Measurements from ENCODE around the gene GCN1. TPM values are rescaled to one million over a fixed set of nuclear protein-coding genes. Genes with fewer than 3 reads are reported as not detected.

GCN1 gene
- total RNA-seq, 1 donor from 2014 or later, result 36.0 TPM

DNA sequence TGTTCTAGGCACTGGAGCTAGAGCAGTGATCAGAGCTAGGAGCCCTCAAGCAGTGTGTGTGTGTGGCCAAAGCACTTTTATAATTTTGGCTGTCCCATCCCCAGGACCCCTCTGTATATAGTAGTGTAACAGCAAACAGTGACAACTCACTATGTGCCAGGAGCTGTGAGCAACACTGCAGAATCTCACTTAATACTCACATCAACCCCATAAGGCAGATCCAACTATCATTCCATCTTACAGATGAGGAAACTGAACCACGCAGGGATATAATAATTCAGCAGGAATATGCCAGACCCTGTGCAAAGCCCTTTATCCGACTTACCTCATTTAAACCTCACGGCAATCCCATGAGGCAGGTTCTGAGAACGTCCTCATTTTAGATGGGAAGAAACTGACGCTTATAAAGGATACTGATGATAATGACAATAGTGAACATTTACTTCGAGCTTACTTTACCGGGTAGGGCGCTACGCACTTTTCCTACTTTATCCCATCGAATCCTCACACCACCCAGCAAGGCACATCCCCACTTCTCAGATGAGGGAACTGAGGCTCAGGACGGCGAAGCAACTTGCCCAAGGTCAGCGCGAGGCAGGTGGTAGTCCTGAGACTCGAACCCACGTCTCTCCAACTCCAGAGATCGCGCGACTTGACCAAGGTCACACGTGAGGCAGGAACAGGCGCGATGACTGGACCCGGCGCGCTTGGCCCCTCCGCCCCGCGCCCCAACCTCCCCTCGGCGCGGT lies 78.6 kb downstream of the GCN1 start:
- no peaks in the 10 kb centered on the region for H3K27me3 ChIP-seq (ENCODE audit: low read depth)
- intact Hi-C loops (cut with micrococcal nuclease), result no loop called here
- H3K36me3 ChIP-seq, result peaks cover 8% of the 10 kb centered on the region
- H3K9me3 ChIP-seq (replicated peaks), result no peaks in the 10 kb centered on the region
- TF ChIP-seq, protein P1, sequence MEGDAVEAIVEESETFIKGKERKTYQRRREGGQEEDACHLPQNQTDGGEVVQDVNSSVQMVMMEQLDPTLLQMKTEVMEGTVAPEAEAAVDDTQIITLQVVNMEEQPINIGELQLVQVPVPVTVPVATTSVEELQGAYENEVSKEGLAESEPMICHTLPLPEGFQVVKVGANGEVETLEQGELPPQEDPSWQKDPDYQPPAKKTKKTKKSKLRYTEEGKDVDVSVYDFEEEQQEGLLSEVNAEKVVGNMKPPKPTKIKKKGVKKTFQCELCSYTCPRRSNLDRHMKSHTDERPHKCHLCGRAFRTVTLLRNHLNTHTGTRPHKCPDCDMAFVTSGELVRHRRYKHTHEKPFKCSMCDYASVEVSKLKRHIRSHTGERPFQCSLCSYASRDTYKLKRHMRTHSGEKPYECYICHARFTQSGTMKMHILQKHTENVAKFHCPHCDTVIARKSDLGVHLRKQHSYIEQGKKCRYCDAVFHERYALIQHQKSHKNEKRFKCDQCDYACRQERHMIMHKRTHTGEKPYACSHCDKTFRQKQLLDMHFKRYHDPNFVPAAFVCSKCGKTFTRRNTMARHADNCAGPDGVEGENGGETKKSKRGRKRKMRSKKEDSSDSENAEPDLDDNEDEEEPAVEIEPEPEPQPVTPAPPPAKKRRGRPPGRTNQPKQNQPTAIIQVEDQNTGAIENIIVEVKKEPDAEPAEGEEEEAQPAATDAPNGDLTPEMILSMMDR (IDR thresholded peaks at IDR 0.05; ENCODE audit: borderline replicate concordance), result no peak
- H3K27ac ChIP-seq (replicated peaks), result peak overlapping the region; percentile 97
- DNase-seq, result peak; percentile 30
- peak overlapping the region; percentile 73 for H3K4me3 ChIP-seq
- peaks cover 70% of the 10 kb centered on the region for H3K4me1 ChIP-seq

DNA sequence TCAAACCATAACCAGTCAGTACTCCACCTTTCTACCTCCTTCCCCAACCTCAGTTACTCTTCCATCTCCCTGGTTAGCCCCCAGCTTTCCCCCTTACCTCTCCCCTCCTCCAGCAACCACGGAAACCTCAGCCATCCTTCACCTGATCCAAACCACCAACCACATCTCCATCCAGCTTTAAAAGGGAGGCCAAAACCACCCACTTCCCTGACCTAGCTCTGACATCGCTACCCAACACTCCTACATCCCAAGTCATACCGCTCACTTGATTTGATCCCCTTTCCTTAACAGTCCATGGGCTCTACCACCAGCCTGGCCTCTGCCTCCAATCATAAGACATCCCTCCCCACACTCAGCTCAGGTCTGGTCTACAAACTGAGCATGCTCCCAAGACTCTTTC lies 79.4 kb downstream of the GCN1 start:
- DNase-seq, result no peak
- no peaks in the 10 kb centered on the region for H3K27me3 ChIP-seq (ENCODE audit: low read depth)
- peaks cover 8% of the 10 kb centered on the region for H3K36me3 ChIP-seq
- TF ChIP-seq, protein P1 (IDR thresholded peaks at IDR 0.05; ENCODE audit: borderline replicate concordance), result no peak
- peaks cover 78% of the 10 kb centered on the region for H3K4me1 ChIP-seq
- H3K27ac ChIP-seq (replicated peaks), result peak overlapping the region; percentile 97
- peak overlapping the region; percentile 73 for H3K4me3 ChIP-seq
- intact Hi-C loops (cut with micrococcal nuclease), result no loop called here
- no peaks in the 10 kb centered on the region for H3K9me3 ChIP-seq (replicated peaks)

DNA sequence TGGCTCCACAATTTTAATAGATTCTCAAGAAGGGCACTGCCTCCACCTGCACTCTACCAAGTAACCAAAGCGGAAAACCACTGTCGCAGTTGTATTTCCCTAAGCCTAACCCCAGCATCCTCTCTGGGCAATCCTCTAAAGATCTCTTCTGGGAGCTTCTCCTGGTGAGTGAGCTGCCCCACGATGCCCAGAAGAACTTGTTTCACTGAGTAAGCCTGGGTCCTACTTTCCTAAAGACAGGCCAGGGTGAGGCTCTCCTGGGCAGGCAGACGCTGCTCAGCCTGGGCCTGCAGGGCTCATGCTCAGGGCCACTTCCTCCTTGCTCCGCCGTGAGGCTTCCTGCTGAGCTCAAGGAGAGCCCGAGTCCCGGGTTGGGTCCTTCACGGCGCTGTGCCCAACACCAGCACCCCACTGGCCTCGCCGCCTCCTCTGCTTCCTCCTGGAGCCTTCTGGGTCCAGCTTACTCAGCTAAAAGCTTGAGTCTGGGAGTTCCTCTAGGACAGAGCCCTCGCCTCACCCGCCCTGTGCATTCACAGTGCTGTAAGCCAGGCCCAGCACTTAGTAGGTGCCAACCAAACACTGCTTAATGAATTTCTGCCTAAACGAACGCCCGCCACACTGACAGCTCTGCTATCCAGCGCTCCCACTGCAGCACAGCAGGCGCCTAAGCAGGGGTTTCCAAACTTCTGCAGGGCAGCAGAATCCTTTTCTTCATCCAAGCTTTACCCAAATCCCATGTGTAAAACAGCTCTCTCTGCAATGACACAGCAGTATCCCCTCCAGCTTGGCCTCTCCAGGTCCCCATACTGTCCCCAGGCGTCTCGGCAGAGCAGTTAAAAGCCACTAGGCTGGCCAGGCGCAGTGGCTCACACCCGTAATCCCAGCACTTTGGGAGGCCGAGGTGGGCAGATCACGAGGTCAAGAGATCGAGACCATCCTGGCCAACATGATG lies 83.7 kb downstream of the GCN1 start:
- TF ChIP-seq, protein P1 (IDR thresholded peaks at IDR 0.05; ENCODE audit: borderline replicate concordance), result no peak
- intact Hi-C loops (cut with micrococcal nuclease), result no loop called here
- Histone ChIP-seq H3K4me1 (peaks cover 65% of the 10 kb centered on the region), H3K36me3 (peaks cover 23% of the 10 kb centered on the region), H3K27me3 (ENCODE audit: low read depth) (no peaks in the 10 kb centered on the region), H3K4me3 (no peak overlapping the region), H3K9me3 (replicated peaks) (no peaks in the 10 kb centered on the region), H3K27ac (replicated peaks) (peak overlapping the region; percentile 41)
- peak; percentile 71 for DNase-seq

DNA sequence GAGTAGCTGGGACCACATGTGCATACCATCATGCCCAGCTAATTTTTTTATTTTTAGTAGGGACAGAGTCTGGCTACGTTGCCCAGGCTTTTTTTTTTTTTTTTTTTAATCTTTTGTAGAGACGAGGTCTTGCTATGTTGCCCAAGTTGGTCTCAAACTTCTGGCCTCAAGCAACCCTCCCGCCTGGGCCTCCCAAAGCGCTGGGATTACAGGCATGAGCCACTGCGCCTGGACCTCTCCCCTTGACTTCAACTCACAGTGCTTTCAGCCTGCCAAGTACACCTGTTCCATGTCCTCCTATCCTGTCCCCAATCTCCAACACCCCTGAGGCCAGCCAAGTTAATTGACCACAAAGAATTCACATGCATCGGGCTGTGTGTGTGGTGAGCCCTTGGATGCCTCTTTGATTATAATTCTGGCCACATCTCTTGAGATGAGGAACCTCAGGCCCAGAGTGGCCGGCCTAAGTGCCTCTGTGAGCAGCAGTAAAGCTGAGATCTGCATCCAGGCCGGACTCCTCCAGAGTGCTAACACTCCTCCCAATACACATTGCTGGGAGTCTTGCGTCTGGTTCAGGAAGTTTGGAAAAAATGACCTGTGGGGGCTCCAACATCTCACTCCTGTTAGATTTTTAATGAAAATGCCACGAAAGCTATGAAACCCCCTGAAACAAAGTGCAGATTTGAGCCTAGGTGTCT lies 84.8 kb downstream of the GCN1 start:
- Histone ChIP-seq H3K36me3 (peaks cover 29% of the 10 kb centered on the region), H3K27me3 (ENCODE audit: low read depth) (no peaks in the 10 kb centered on the region), H3K4me1 (peaks cover 54% of the 10 kb centered on the region), H3K9me3 (replicated peaks) (no peaks in the 10 kb centered on the region), H3K27ac (replicated peaks) (no peak overlapping the region), H3K4me3 (no peak overlapping the region)
- DNase-seq, result no peak
- TF ChIP-seq, protein P1 (IDR thresholded peaks at IDR 0.05; ENCODE audit: borderline replicate concordance), result no peak
- intact Hi-C loops (cut with micrococcal nuclease), result no loop called here

DNA sequence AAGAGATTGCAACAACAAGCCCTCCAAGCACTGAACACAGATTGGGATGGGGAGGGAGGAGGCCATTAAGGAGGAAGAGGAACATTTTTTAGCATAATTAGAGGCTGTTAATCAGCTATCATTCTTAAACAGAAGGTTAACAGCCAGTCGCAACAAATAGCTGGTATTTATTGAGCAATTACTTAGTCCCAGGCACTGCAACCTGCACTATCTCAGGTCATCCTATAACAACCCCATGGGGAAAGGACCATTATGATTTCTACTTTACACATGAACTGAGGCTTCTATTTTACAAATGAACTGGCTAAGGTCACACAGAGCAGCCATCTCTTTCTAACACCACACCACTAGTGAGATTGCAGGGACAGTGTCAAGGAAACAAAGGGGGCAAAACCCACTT lies 88.4 kb downstream of the GCN1 start:
- intact Hi-C loops (cut with micrococcal nuclease), result no loop called here
- Histone ChIP-seq H3K36me3 (peaks cover 45% of the 10 kb centered on the region), H3K9me3 (replicated peaks) (no peaks in the 10 kb centered on the region), H3K27me3 (ENCODE audit: low read depth) (no peaks in the 10 kb centered on the region), H3K27ac (replicated peaks) (no peak overlapping the region), H3K4me1 (peaks cover 52% of the 10 kb centered on the region), H3K4me3 (no peak overlapping the region)
- TF ChIP-seq, protein P1 (IDR thresholded peaks at IDR 0.05; ENCODE audit: borderline replicate concordance), result no peak
- no peak for DNase-seq
